ENCODE results near the gene C9orf153.

- TF ChIP-seq POLR2A (IDR thresholded peaks at IDR 0.05) (no peak), CTCF (IDR thresholded peaks at IDR 0.05) (no peak)
These were observed 39.9 kb downstream of the C9orf153 start for GRCh38 chr9:86219606-86220005.

Measured in heart left ventricle (tissue), 13 donors.